Glomerular visceral epithelial cell (primary cell): ENCODE data around the gene DLX6.
"Not testable (repeated sequence)": the region's sequence is repeated elsewhere in the genome, so short reads cannot be mapped to it uniquely, and the experiment has no call there.

ENCODE experiments used
- DNase-seq: peaks from one replicate; pipeline ENCODE4 v3.0.0-alpha.2; 2016; ENCODE audit errors: extremely low spot score

Gene DLX6

GRCh38 chr7:97024209-97025129 lies 19.1 kb downstream of the DLX6 start, which contains the start of gene DLX5:
TSS of gene DLX5 (minus strand) at chr7:97024831. CDS start at chr7:97024623, 208 bp downstream.
- no peak for DNase-seq

DNA sequence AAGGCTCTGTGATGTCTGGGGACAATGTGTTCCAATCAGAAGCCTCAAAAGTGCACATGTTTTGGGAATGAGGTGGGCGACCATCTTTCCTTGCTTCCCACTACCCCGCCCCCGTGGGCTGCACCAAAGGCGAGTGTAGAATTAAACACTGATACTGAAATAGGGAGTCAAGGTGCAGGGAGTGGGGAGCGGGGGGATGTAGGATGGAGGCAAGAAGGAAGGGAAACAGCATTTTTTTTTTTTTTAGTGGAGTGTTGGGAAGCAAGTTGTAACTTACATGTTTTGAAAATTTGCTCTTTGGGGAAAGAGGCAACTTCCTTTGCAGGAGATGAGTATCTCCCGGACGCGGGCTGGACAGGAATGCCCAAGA lies 19.8 kb downstream of the DLX6 start:
- DNase-seq, result no peak

DNA sequence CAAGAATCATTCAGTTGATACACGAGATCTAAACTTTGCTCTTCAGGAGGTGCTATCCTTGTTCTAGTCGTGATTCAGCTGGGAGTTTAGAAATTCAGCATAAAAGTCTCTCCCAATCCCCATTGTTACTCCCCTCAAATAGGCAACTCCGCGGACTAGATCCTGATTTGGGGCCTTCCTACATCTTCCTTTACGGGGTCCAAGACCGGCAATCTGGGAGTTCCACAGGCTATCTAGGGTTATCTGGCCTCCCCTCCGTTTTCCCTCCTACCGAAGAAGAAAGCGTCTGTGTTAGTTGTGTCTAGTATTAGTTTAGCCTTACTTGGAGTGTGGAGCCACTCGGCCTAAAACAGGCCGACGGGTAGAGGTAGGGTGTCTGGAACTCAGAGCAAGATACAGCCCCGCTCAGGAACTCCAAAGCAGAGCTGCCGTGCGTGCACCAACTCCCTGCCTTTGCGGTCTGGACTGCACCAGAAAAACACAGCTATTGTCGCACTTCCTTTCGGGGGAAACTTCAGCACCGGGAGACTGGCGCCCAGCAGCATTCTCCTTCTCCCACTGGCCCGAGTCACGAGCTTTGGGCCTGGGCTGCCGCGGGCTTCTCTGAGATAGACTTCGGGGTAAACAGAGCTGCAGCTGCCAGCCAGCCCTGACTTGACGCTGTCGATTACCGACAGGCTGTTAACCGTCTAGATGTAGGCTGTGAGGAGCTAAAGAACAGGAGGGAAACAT lies 20.8 kb downstream of the DLX6 start:
- DNase-seq, result no peak

GRCh38 chr7:97026715-97027426 lies 21.5 kb downstream of the DLX6 start:
- no peak for DNase-seq

DNA sequence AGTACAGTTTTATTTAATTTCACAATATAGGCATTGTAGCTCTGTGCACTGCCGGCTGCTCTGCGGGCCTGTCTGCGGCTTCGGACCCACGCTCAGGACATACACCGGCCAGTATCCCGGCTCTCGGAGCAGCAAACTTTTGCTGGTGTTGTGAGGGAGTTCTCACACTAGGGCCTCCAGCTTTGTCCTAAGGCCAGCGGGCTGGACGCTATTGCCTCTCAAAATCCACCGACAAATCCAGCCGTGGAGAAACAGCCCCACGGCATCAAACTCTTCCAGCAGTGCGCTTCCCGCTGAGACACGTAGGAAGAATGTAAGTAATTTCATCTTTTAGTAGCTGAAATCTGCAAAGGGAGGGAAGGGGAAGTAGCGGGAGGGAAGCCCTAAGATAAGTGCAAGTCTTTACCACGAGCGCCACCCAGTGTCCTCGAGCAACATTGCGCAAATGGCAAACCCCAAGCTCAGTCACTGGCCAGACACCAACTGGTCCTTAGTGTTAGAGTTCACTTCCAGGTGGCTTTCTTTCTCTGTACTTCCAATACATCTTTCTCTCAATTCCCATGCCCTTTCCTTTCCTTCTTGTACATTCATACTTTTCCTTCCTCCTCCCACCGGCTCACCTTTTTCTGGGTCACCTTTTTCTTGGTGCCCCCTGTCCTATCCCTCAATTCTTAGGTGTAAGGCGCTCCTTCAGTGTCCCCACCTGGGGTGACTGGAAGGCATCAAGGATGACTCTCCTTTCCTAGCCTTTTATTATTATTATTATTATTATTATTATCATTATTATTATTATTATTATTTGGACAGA lies 22.3 kb downstream of the DLX6 start:
- peak; percentile 71 for DNase-seq

DNA sequence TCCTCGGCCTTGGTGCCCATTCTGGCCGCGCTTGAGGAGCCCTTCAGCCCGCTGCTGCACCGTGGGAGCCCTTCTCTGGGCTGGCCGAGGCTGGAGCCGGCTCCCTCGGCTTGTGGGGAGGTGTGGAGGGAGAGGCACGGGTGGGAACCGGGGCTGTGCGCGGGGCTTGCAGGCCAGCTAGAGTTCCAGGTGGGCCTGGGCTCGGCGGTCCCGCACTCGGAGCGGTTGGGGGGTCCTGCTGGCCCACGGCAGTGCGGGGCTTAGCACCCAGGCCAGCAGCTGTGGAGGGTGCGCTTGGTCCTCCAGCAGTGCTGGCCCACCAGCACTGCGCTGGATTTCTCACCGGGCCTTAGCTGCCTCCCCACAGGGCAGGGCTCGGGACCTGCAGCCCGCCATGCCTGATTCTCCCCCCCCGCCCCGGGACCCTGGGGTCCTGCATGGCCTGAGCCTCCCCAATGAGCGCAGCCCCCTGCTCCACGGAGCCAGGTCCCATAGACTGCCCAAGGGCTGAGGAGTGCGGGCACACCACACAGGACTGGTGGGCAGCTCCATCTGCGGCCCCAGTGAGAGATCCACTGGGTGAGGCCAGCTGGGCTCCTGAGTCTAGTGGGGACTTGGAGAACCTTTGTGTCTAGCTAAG lies 29.0 kb downstream of the DLX6 start:
- not testable (repeated sequence) for DNase-seq

DNA sequence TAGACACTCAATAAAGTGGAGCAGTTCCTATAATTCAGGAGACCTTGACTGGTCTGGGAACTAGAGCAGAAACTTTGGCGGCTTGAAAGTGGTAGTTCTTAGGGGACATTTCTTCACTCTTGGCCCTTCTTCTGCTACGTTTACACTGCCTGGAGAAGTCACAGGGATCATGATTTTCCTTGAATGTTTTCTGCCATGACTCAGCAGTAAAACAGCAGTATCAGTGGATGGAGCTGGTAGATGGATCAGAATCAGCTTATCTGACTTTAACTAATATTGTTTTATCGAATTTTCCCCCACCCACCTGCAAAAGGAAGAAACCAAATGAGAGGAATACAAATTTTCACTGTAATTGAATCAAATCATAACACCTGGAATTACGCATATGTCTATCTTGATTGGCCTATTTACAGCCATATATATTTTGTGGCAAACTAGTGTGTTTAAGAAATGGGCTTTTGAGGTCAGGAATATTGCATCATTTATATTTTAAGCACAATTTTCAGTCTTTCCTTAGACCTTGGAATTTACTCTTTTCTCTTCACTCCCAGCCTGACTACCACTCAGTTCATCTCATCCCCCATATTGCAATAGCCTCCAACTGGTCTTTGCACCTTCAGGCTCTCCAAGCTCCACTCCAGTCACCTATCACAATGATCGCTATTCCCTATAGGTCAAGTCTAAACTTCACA lies 34.2 kb downstream of the DLX6 start:
- DNase-seq, result no peak

DNA sequence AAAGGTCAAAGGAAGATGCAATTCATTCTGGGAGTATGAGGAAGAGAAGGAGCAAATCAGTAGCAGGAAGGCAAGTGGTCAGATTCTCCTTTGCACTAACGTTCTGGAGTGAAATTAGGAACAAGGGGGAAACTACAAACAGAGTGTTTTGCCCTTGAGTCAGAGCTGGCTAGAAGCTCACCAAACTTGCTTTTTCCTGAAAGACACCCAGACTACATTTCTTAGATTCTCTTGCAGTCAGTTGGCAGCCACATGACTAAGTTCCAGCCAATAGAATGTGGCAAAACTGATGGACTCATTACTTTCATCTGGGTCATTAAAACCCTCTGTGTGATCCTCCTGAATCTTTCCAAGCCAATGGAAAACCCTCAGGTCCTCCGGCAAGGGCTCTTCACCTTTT lies 37.9 kb downstream of the DLX6 start:
- DNase-seq, result no peak
